Right lobe of liver (tissue), 6 donors: ENCODE results near the gene DTNB. TPM values are rescaled to one million over a fixed set of nuclear protein-coding genes. Genes with fewer than 3 reads are reported as not detected.

ENCODE experiments used
- ATAC-seq, 4 donors: fragments of 200-7000 bp; cut with Tn5 transposase; one replicate each; pipeline ENCODE4 v1.9.1; 2020; ENCODE audit warnings: mild to moderate bottlenecking in 4 of 4, moderate library complexity in 4 of 4
- DNase-seq, 3 donors: peaks; one replicate each; pipeline ENCODE4 v3.0.0-alpha.2; 2020
- H3K27ac ChIP-seq, 3 donors: fragments of 200-600 bp; one replicate each; pipeline ENCODE4 v1.8.0; 2022
- H3K27me3 ChIP-seq, 2 donors: fragments of 200-600 bp; one replicate each; pipeline ENCODE4 v1.8.0; 2022
- H3K36me3 ChIP-seq, 4 donors: fragments of 200-600 bp; sonication (generic) in 1 of 4; one replicate each; pipeline versions ENCODE4 v1.5.1 to v1.8.0; 2017 to 2022; ENCODE audit warnings: control low read depth in 1 of 4
- H3K4me1 ChIP-seq, 4 donors: fragments of 200-600 bp; sonication (generic) in 1 of 4; one replicate each; pipeline versions ENCODE4 v1.5.1 to v1.8.0; 2017 to 2022; ENCODE audit warnings: control low read depth in 1 of 4
- H3K4me3 ChIP-seq, 3 donors: fragments of 200-600 bp; one replicate each; pipeline ENCODE4 v1.8.0; 2022
- H3K9me3 ChIP-seq, 4 donors: fragments of 200-600 bp; sonication (generic) in 1 of 4; one replicate each; pipeline versions ENCODE4 v1.5.1 to v1.8.0; 2017 to 2022; ENCODE audit warnings: control low read depth in 1 of 4
- POLR2A ChIP-seq: fragments of 450-650 bp; IDR thresholded peaks from one replicate; pipeline ENCODE4 v1.6.1; 2017; ENCODE audit warnings: antibody characterized with exemption, mild to moderate bottlenecking
- WGBS: methylation state at CpG from one replicate; pipeline ENCODE4 v1.1.6; 2018; ENCODE audit warnings: low coverage, low lambda C conversion rate; ENCODE audit not compliant: insufficient coverage; ENCODE audit errors: missing lambda C conversion rate; 5-methylcytosine and 5-hydroxymethylcytosine counted together
- intact Hi-C, 2 donors: fragments of 100-400 bp; cut with DNase I; formaldehyde crosslinking; loops; one replicate each; pipeline versions ENCODE4 v1.11.2 to v1.14.1; 2022
- total RNA-seq, 6 experiments: library from RNA; depleted of rRNA in 2 of 6; stranded (reverse); fragments of >200 nt in 2 of 6; fragmentation: NEBNext Ultra II Directional in 3 of 6; extraction: Animal tissue kit (Norgen Biotek cat#: 25700) in 3 of 6; gene quantifications; one replicate each; pipeline versions ENCODE4 v1.1.0 to v1.2.4, GENCODE V29; 2016 to 2023
- TF ChIP-seq, protein P1 (sequence below), 4 donors: fragments of 200-600 bp in 3 of 4; fragments of 450-650 bp in 1 of 4; IDR thresholded peaks; one replicate each; pipeline versions ENCODE4 v1.5.1 to v1.8.0; 2016 to 2022; ENCODE audit warnings: antibody characterized with exemption in 4 of 4, mild to moderate bottlenecking in 2 of 4
- donor health status: DM: no; HTN: yes; CAD: no.
- donor health status: DM: no; HTN: no; CAD: no.
- donor health status: DM: no; HTN: no; CAD: no.
- donor health status: DM: no; HTN: yes; CAD: no.
- donor health status: DM: no; HTN: yes; CAD: no.

Gene DTNB
- total RNA-seq, 6 experiments from 2014 or later = 7.0 to 10.3 (median 8.8) TPM

DNA sequence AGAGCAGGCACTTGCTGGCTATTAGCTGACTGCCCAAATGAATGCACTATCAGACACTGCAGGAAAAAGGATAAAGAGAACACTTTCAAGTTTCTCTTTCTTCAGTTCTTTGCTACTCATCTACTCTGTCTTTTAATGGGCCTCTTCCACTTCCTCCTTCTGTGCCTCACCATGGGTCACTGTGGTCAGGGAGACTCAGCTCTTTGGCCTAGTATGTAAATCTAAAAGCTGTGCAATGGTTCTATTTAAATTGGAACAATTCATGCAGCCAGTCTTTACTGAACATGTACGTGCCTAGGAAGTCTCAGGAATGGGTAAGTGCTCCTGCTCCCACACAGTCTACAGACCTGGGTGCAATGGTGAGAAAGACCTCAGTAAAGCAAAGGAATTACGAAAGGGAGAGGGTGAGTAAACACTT, 252.5 kb downstream of the DTNB start:
- Histone ChIP-seq H3K9me3 (no peaks in the 10 kb centered on the region), H3K4me3 (no peak overlapping the region), H3K27me3 (no peaks in the 10 kb centered on the region), H3K4me1 (peaks cover 0 to 19% (median 7%) of the 10 kb centered on the region in 4 donors), H3K36me3 (peaks cover 0 to 2% (median 0%) of the 10 kb centered on the region in 4 donors), H3K27ac (peak overlapping the region in 1 of 3 donors; percentile 60)
- WGBS = 39% methylated on average over 2 of the region's 2 CpGs
- DNase-seq = no peak
- intact Hi-C loops = no loop called here
- ATAC-seq = peak in 3 of 4 donors; percentile 22 to 41 (median 29)
- TF ChIP-seq, protein P1, sequence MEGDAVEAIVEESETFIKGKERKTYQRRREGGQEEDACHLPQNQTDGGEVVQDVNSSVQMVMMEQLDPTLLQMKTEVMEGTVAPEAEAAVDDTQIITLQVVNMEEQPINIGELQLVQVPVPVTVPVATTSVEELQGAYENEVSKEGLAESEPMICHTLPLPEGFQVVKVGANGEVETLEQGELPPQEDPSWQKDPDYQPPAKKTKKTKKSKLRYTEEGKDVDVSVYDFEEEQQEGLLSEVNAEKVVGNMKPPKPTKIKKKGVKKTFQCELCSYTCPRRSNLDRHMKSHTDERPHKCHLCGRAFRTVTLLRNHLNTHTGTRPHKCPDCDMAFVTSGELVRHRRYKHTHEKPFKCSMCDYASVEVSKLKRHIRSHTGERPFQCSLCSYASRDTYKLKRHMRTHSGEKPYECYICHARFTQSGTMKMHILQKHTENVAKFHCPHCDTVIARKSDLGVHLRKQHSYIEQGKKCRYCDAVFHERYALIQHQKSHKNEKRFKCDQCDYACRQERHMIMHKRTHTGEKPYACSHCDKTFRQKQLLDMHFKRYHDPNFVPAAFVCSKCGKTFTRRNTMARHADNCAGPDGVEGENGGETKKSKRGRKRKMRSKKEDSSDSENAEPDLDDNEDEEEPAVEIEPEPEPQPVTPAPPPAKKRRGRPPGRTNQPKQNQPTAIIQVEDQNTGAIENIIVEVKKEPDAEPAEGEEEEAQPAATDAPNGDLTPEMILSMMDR (IDR thresholded peaks at IDR 0.05) = no peak
- TF ChIP-seq POLR2A = no peak

- 75% methylated on average over 10 of the region's 10 CpGs for WGBS
- Histone ChIP-seq H3K36me3 (peaks cover 0 to 2% (median 0%) of the 10 kb centered on the region in 4 donors), H3K27ac (no peak overlapping the region), H3K4me1 (peaks cover 0 to 18% (median 7%) of the 10 kb centered on the region in 4 donors), H3K27me3 (no peaks in the 10 kb centered on the region), H3K4me3 (no peak overlapping the region), H3K9me3 (no peaks in the 10 kb centered on the region)
- DNase-seq = no peak
- no peak for ATAC-seq
- TF ChIP-seq, protein P1 (IDR thresholded peaks at IDR 0.05) = no peak
- no peak for TF ChIP-seq POLR2A
- intact Hi-C loops = no loop called here
Measured at GRCh38 chr2:25419678-25420242, 253.6 kb downstream of the DTNB start.

DNA sequence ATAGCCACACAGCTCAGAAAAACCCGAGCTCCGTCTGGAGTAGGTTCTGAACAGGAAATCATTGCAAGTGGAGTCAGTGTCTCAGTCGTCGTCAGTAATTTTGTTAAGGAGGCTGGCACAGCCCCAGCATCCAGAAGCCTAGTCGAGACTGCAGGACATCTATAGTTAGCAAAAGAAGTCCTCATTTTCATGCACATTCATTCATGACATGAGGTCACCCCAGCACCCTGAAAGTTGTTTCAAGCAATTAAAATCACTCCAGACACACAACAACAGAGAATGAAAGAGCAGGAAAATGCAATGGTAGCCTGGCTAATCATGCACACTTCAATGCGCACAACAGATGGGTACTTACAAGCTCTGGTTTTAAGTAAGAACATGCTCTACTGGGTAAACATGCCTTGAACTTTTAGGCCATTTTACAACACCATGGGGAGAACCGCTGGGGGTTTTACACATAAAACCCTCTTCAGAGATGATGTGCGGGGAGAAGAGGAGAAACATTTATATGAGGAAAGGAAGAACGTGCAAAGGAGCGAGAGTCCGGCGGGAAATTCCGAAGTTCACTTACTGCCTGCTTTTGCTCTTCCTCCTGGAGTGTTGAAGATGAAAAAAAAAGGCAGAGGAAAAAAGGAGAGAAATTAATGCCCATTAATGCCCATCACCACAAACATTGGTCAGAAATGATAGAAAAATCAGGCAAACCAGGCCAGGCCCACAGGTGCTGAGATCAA, 254.3 kb downstream of the DTNB start:
- intact Hi-C loops = no loop called here

DNA sequence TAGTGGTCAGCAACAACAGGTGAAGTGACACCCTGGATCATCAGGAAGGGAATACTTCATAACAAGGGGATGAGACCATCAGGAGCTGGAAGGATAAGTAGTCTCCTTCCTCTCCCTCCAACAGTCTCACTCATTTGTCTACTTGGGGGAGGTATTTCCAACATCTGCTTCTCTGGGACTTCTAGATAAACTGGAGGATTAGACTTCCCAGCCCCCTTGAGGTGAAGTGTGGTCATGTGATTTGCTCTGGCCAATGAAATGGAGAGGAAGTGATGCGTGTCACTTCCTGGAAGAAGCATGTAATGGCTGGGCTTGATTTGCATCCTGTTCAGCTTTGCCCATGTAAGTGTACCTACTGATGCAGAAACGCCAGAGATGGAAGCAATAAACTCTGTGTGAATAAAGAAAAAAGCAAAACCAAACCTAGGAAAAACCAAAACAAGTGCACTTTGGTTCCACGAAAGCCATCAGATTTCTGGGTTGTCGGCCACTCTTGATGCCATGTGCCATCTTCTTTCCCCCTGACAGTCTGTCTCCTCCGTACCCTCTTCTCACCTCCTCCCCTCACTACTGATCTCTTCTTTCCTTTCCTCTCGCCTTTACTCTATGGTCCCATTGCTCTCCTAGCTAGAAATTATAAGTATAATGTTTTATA, 255.5 kb downstream of the DTNB start:
- Histone ChIP-seq H3K4me3 (no peak overlapping the region), H3K27me3 (no peaks in the 10 kb centered on the region), H3K4me1 (peaks cover 0 to 18% (median 7%) of the 10 kb centered on the region in 4 donors), H3K9me3 (no peaks in the 10 kb centered on the region), H3K36me3 (peaks cover 0 to 2% (median 0%) of the 10 kb centered on the region in 4 donors), H3K27ac (no peak overlapping the region)
- intact Hi-C loops = no loop called here
- TF ChIP-seq, protein P1 (IDR thresholded peaks at IDR 0.05) = no peak
- no peak for TF ChIP-seq POLR2A
- no peak for ATAC-seq
- 94% methylated on average over 6 of the region's 6 CpGs for WGBS
- no peak for DNase-seq

More for the DNA sequence above, 254.3 kb downstream of the DTNB start:
- TF ChIP-seq, protein P1 (IDR thresholded peaks at IDR 0.05) = no peak
- TF ChIP-seq POLR2A = no peak
- H3K27me3 ChIP-seq = no peaks in the 10 kb centered on the region
- H3K27ac ChIP-seq = no peak overlapping the region
- H3K9me3 ChIP-seq = no peaks in the 10 kb centered on the region
- DNase-seq = no peak
- ATAC-seq = no peak
- WGBS = 83% methylated on average over 13 of the region's 13 CpGs
- H3K4me1 ChIP-seq = peaks cover 0 to 18% (median 7%) of the 10 kb centered on the region in 4 donors
- peaks cover 0 to 2% (median 0%) of the 10 kb centered on the region in 4 donors for H3K36me3 ChIP-seq
- H3K4me3 ChIP-seq = no peak overlapping the region
